Osteoblast (primary cell): ENCODE measurements around the gene ZBTB2. TPM values are rescaled to one million over a fixed set of nuclear protein-coding genes. Genes with fewer than 3 reads are reported as not detected.

Source experiments
- DNase-seq: peaks from one replicate; pipeline ENCODE4 v3.0.0; 2011; ENCODE audit warnings: low spot score, mixed read lengths; ENCODE audit not compliant: insufficient read length; ENCODE audit errors: missing footprints
- H2AFZ ChIP-seq: 2 replicates; pipeline ENCODE4 v1.6.0; 2011; ENCODE audit warnings: mild to moderate bottlenecking, low read length
- H3K27ac ChIP-seq: 2 replicates; pipeline ENCODE4 v1.5.1; 2011; ENCODE audit warnings: mild to moderate bottlenecking, low read depth, low read length, moderate library complexity
- H3K27me3 ChIP-seq: 2 replicates; pipeline ENCODE4 v1.6.0; 2012; ENCODE audit warnings: mild to moderate bottlenecking, control low read depth, inconsistent platforms, low read length, moderate library complexity; ENCODE audit not compliant: insufficient read depth
- H3K36me3 ChIP-seq: 2 replicates; pipeline ENCODE4 v1.5.1; 2011; ENCODE audit warnings: mild to moderate bottlenecking, low read length, control low read depth, moderate library complexity; ENCODE audit not compliant: insufficient read depth
- H3K4me1 ChIP-seq: 2 replicates; pipeline ENCODE4 v1.5.1; 2011; ENCODE audit warnings: mild to moderate bottlenecking, low read length, control low read depth, moderate library complexity; ENCODE audit not compliant: insufficient read depth
- H3K4me2 ChIP-seq: 2 replicates; pipeline ENCODE4 v1.6.0; 2011; ENCODE audit warnings: mild to moderate bottlenecking, low read length; ENCODE audit not compliant: insufficient read depth
- H3K4me3 ChIP-seq: fragments of 200-600 bp; sonication (generic); 3 replicates; pipeline ENCODE4 v1.5.1; 2012; ENCODE audit warnings: mild to moderate bottlenecking, low read length, inconsistent platforms; ENCODE audit not compliant: insufficient read depth
- H3K79me2 ChIP-seq: 2 replicates; pipeline ENCODE4 v1.6.0; 2012; ENCODE audit warnings: mild to moderate bottlenecking, low read length, control low read depth, inconsistent platforms; ENCODE audit not compliant: insufficient read depth
- H3K9me3 ChIP-seq: 2 replicates; pipeline ENCODE4 v1.5.1; 2011; ENCODE audit warnings: low read depth, low read length, control low read depth
- H4K20me1 ChIP-seq: 2 replicates; pipeline ENCODE4 v1.6.0; 2012; ENCODE audit warnings: mild to moderate bottlenecking, low read length, control low read depth; ENCODE audit not compliant: insufficient read depth
- total RNA-seq: library from RNA; depleted of rRNA; stranded (reverse); fragments of >200 nt; gene quantifications from 2 replicates; pipeline ENCODE4 v1.2.3, GENCODE V29; 2012
- TF ChIP-seq, protein P1 (sequence below): IDR thresholded peaks from 2 replicates; pipeline ENCODE4 v1.5.1; 2011; ENCODE audit warnings: mild to moderate bottlenecking, low read depth, low read length, moderate library complexity; ENCODE audit errors: extremely low read depth

ZBTB2 gene
- total RNA-seq, 1 donor: 8.7 TPM

DNA sequence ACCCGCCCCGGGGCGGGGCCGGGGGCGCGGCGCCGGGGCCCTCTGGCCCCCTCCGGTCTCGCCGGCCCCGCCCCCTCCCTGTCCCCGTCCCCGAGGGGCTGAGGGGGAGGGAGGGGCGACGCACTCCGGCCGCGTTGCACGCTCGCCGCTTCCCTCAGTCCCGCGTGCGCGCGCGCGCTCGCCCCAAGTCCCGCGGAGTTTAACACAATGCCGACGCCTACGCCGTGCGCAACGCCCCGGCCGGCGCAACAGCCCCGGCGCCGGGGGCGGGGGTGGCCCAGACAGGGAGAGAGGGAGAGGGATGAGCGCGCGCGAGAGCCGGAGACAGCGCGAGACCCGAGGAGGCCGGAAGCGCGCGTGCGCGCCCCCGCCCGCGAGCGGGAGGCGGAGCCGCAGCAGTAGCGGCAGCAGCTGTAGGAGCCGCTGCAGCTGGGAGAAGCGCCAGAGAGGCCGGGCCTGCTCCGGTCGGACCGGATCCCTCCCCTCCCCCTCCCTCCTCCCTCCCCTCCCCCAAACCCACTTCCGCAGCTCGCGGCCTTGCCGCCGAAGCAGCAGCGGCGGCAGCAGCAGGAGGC, 996 bp downstream of the ZBTB2 start:
- Histone ChIP-seq H3K27ac (peak overlapping the region; percentile 82), H3K79me2 (peaks cover 72% of the 10 kb centered on the region), H3K9me3 (no peaks in the 10 kb centered on the region), H4K20me1 (peaks cover 33% of the 10 kb centered on the region), H3K4me3 (peak overlapping the region; percentile 88), H3K36me3 (no peaks in the 10 kb centered on the region), H3K4me2 (no peak overlapping the region), H2AFZ (no peak overlapping the region), H3K27me3 (no peaks in the 10 kb centered on the region), H3K4me1 (peaks cover 44% of the 10 kb centered on the region)
- TF ChIP-seq, protein P1, sequence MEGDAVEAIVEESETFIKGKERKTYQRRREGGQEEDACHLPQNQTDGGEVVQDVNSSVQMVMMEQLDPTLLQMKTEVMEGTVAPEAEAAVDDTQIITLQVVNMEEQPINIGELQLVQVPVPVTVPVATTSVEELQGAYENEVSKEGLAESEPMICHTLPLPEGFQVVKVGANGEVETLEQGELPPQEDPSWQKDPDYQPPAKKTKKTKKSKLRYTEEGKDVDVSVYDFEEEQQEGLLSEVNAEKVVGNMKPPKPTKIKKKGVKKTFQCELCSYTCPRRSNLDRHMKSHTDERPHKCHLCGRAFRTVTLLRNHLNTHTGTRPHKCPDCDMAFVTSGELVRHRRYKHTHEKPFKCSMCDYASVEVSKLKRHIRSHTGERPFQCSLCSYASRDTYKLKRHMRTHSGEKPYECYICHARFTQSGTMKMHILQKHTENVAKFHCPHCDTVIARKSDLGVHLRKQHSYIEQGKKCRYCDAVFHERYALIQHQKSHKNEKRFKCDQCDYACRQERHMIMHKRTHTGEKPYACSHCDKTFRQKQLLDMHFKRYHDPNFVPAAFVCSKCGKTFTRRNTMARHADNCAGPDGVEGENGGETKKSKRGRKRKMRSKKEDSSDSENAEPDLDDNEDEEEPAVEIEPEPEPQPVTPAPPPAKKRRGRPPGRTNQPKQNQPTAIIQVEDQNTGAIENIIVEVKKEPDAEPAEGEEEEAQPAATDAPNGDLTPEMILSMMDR: no peak
- peak; percentile 99 for DNase-seq

DNA sequence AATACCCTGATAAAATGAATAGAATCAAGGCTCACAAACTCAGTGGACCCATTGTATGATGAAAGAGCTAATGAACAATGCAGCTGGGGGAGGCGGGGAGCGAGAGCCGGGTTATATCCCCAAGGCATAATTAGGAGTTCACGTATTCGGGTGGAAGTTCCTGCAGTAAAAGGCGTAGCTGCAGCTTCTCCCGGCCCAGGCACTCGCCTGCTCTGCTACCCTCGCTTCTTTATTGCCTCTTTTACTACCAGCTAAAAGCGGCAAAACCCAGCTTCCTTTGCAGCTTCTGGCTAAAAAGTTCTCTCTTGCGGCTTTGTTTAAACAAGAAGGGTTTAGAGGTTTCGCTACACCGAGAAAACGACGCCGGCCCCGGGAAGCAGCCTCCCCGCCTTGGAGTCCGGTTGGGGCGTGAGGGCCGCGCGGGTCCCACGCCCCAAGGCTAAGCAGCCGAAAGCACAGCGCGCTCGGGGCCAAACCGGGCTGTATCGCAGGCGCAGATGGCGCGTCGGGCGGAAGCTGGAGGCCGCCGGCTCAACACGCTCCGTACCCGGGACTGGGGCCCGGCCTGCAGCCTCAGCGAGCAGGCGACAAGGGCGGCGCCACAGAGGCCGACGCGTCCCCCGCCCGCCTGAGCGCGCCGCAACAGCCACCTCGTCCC, 1.6 kb downstream of the ZBTB2 start:
- TF ChIP-seq, protein P1: no peak
- peak overlapping the region; percentile 82 for H3K27ac ChIP-seq
- peak overlapping the region; percentile 91 for H3K4me2 ChIP-seq
- H3K9me3 ChIP-seq: no peaks in the 10 kb centered on the region
- H3K79me2 ChIP-seq: peaks cover 72% of the 10 kb centered on the region
- H3K4me3 ChIP-seq: peak overlapping the region; percentile 88
- DNase-seq: peak; percentile 87
- peak overlapping the region; percentile 76 for H2AFZ ChIP-seq
- no peaks in the 10 kb centered on the region for H3K27me3 ChIP-seq
- peaks cover 28% of the 10 kb centered on the region for H4K20me1 ChIP-seq
- no peaks in the 10 kb centered on the region for H3K36me3 ChIP-seq
- H3K4me1 ChIP-seq: peaks cover 44% of the 10 kb centered on the region

DNA sequence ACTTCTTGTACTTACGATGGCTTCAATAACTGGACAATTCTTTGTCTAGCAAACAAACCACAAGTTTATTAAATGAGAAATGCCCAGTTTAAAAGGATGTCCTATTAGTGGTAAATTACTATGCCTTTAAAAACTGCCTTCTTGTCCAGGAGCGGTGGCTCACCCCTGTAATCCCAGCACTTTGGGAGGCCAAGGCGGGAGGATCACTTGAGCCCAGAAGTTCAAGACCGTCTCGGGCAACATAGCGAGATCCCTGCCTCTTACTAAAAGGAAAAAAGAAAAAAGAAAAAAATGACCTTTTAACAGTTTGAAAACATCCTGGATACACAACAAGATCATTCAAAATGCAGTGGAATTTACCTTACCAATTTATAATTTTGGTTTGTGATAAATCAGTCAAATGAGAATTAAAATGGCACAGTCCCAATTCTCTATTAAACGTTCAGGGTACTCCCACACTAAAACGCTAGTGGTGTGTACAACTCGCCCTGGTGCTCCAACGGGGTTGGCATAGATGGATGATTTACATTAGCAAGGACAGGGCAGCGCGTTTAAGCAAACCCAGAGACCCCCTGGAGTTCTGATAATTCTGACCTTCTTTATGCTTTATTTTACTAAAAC, 2.3 kb downstream of the ZBTB2 start:
- H3K27ac ChIP-seq: peak overlapping the region; percentile 82
- H4K20me1 ChIP-seq: peaks cover 24% of the 10 kb centered on the region
- no peaks in the 10 kb centered on the region for H3K9me3 ChIP-seq
- peak overlapping the region; percentile 88 for H3K4me3 ChIP-seq
- TF ChIP-seq, protein P1: no peak
- no peaks in the 10 kb centered on the region for H3K27me3 ChIP-seq
- peaks cover 72% of the 10 kb centered on the region for H3K79me2 ChIP-seq
- H3K36me3 ChIP-seq: peaks cover 5% of the 10 kb centered on the region
- DNase-seq: no peak
- H3K4me1 ChIP-seq: peaks cover 42% of the 10 kb centered on the region
- H3K4me2 ChIP-seq: peak overlapping the region; percentile 91
- H2AFZ ChIP-seq: peak overlapping the region; percentile 76

DNA sequence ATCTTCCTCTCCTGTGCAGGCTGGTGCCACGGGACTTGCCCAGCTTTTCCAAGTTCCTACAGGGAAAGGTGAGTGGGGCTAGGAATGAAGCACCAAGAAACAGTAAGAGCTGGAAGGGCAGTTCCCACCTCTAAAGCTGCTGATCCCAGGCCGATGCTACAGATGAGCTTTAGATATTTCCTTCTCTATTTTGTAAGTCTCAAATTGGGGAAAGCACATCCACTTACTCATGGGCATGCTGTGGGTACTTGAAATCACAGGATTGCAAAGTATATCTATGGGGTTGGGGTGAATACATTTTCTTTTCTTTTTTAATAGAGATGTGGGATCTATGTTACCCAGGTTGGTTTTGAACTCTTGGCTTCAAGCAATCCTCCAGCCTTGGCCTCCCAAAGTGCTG, 3.1 kb downstream of the ZBTB2 start:
- Histone ChIP-seq H3K27ac (peak overlapping the region; percentile 59), H3K4me2 (peak overlapping the region; percentile 64), H3K79me2 (peaks cover 72% of the 10 kb centered on the region), H3K36me3 (peaks cover 5% of the 10 kb centered on the region), H3K4me1 (peaks cover 39% of the 10 kb centered on the region), H3K4me3 (no peak overlapping the region), H3K9me3 (no peaks in the 10 kb centered on the region), H4K20me1 (peaks cover 15% of the 10 kb centered on the region), H3K27me3 (no peaks in the 10 kb centered on the region), H2AFZ (no peak overlapping the region)
- DNase-seq: no peak
- TF ChIP-seq, protein P1: no peak
